Bronchial epithelial cell (primary cell): ENCODE results near the gene ATXN7L3B. TPM values are rescaled to one million over a fixed set of nuclear protein-coding genes. Genes with fewer than 3 reads are reported as not detected.
A peak's percentile ranks its signal among the peaks of the same experiment; 100 is the strongest.

ENCODE experiments used
- DNase-seq: peaks from one replicate; pipeline ENCODE4 v3.0.0-alpha.2; 2010; ENCODE audit warnings: low read depth
- FAIRE-seq: peaks from 2 replicates; lab custom pipeline; 2011; peaks lifted over from hg19 to GRCh38; lab: Jason Lieb, UNC
- H3K27me3 ChIP-seq: 2 replicates; pipeline ENCODE4 v1.5.1; 2011; ENCODE audit warnings: low read length; ENCODE audit not compliant: control insufficient read depth, insufficient read depth
- H3K36me3 ChIP-seq: 2 replicates; pipeline ENCODE4 v1.5.1; 2011; ENCODE audit warnings: low read length; ENCODE audit not compliant: control insufficient read depth, insufficient read depth
- H3K4me3 ChIP-seq: 2 replicates; pipeline ENCODE4 v1.5.1; 2011; ENCODE audit warnings: mild to moderate bottlenecking, low read depth, low read length, control low read depth
- total RNA-seq: library from RNA; depleted of rRNA; stranded (reverse); fragments of >200 nt; gene quantifications from 2 replicates; pipeline ENCODE4 v1.2.1, GENCODE V29; 2014
- TF ChIP-seq, protein P1 (sequence below): IDR thresholded peaks from 2 replicates; pipeline ENCODE4 v1.5.1; 2011; ENCODE audit warnings: mild to moderate bottlenecking, moderate library complexity, low read length, control low read depth, inconsistent platforms; ENCODE audit not compliant: insufficient read depth, severe bottlenecking

The ATXN7L3B gene
- total RNA-seq, 1 donor from 2014 or later: 25.5 TPM

GRCh38 chr12:74527491-74527890 lies 10.1 kb upstream of the ATXN7L3B start:
- TF ChIP-seq, protein P1, sequence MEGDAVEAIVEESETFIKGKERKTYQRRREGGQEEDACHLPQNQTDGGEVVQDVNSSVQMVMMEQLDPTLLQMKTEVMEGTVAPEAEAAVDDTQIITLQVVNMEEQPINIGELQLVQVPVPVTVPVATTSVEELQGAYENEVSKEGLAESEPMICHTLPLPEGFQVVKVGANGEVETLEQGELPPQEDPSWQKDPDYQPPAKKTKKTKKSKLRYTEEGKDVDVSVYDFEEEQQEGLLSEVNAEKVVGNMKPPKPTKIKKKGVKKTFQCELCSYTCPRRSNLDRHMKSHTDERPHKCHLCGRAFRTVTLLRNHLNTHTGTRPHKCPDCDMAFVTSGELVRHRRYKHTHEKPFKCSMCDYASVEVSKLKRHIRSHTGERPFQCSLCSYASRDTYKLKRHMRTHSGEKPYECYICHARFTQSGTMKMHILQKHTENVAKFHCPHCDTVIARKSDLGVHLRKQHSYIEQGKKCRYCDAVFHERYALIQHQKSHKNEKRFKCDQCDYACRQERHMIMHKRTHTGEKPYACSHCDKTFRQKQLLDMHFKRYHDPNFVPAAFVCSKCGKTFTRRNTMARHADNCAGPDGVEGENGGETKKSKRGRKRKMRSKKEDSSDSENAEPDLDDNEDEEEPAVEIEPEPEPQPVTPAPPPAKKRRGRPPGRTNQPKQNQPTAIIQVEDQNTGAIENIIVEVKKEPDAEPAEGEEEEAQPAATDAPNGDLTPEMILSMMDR: no peak
- no peak for DNase-seq
- Histone ChIP-seq H3K4me3 (no peak overlapping the region), H3K27me3 (no peaks in the 10 kb centered on the region), H3K36me3 (no peaks in the 10 kb centered on the region)
- no peak for FAIRE-seq

- H3K36me3 ChIP-seq: no peaks in the 10 kb centered on the region
- TF ChIP-seq, protein P1: no peak
- FAIRE-seq (no peak), DNase-seq (peak; percentile 75)
- H3K4me3 ChIP-seq: no peak overlapping the region
- H3K27me3 ChIP-seq: no peaks in the 10 kb centered on the region
Measured at GRCh38 chr12:74530676-74531075, 7.0 kb upstream of the ATXN7L3B start.

DNA sequence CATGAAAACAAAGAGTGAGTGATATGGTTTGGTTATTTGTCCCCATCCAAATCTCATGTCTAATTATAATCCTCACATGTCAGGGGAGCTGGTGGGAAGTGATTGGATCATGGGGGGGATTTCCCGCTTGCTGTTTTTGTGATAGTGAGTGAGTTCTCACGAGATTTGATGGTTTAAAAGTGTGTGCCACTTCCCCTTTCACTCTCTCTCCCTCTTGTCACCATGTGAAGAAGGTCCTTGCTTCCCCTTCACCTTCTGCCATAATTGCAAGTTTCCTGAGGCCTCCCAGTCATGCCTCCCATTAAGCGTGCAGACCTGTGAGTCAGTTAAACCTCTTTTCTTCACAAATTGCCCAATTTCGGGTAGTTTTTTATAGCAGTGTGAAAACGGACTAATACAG lies 2.1 kb upstream of the ATXN7L3B start:
- FAIRE-seq (no peak), DNase-seq (no peak)
- H3K4me3 ChIP-seq: no peak overlapping the region
- no peaks in the 10 kb centered on the region for H3K36me3 ChIP-seq
- TF ChIP-seq, protein P1: no peak
- no peaks in the 10 kb centered on the region for H3K27me3 ChIP-seq

DNA sequence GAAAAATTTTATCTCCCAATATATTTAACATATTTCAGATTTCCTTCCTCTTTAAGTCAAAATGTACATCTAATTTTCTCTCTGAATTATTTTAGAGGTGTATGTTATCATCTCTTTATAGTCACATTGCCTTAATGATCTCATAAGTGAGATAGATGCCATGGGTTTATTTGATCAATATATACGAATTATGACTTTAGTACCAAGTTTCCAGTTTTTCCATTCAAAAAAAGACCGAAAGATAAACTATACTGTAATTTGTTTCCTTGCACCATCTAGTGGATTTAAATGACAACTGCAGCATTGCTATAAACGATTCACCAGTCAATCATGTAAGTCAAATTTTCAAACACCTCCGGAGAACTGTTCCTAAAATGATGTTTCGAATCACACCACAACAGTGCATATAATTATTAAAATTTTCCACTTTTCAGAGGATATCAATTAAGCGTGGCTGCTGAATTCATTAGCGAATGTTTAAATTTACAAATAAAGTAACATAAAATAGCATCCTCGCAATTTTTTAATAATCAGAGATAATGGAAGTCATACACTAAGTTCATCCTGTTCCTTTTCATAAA lies 419 bp upstream of the ATXN7L3B start:
- TF ChIP-seq, protein P1: peak; percentile 42
- no peaks in the 10 kb centered on the region for H3K27me3 ChIP-seq
- no peaks in the 10 kb centered on the region for H3K36me3 ChIP-seq
- FAIRE-seq (no peak), DNase-seq (peak; percentile 67)
- peak overlapping the region; percentile 85 for H3K4me3 ChIP-seq

GRCh38 chr12:74538491-74539258 lies 1.0 kb downstream of the ATXN7L3B start:
- H3K36me3 ChIP-seq: no peaks in the 10 kb centered on the region
- FAIRE-seq (no peak), DNase-seq (no peak)
- no peaks in the 10 kb centered on the region for H3K27me3 ChIP-seq
- peak overlapping the region; percentile 85 for H3K4me3 ChIP-seq
- TF ChIP-seq, protein P1: no peak
